ENCODE results near the gene LILRA1.
"Not testable (repeated sequence)": the region's sequence is repeated elsewhere in the genome, so short reads cannot be mapped to it uniquely, and the experiment has no call there.

LILRA1 gene

DNA sequence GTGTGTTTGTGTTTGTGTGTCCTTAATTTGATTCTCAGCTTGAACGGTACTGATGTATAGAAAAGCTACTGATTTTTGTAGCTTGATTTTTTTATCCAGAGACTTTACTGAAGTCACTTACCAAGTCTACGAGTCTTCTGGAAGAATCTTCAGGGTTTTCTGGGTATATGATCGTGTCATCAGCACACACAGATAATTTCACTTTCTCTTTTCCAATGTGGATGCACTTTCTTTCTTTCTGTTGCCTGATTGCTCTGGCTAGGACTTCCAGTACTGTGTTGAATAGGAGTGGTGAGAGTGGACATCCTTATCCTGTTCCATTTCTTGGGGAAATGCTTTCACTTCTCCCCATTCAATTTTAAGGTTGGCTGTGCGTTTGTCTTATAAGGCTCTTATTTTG, 29.0 kb downstream of the LILRA1 start:
- H3K36me3 ChIP-seq (ENCODE audit: control insufficient read depth, insufficient read depth, low read length): no peaks in the 10 kb centered on the region
- no peak overlapping the region for H3K4me2 ChIP-seq (ENCODE audit: low read length)
- H3K27me3 ChIP-seq (ENCODE audit: control insufficient read depth, insufficient read depth, low read length): no peaks in the 10 kb centered on the region
- no peak overlapping the region for H3K27ac ChIP-seq
- H3K4me3 ChIP-seq (ENCODE audit: low read depth, low read length): no peak overlapping the region
- H3K79me2 ChIP-seq: no peaks in the 10 kb centered on the region
- H3K4me1 ChIP-seq: no peaks in the 10 kb centered on the region
- H2AFZ ChIP-seq: no peak overlapping the region
- TF ChIP-seq, protein P1, sequence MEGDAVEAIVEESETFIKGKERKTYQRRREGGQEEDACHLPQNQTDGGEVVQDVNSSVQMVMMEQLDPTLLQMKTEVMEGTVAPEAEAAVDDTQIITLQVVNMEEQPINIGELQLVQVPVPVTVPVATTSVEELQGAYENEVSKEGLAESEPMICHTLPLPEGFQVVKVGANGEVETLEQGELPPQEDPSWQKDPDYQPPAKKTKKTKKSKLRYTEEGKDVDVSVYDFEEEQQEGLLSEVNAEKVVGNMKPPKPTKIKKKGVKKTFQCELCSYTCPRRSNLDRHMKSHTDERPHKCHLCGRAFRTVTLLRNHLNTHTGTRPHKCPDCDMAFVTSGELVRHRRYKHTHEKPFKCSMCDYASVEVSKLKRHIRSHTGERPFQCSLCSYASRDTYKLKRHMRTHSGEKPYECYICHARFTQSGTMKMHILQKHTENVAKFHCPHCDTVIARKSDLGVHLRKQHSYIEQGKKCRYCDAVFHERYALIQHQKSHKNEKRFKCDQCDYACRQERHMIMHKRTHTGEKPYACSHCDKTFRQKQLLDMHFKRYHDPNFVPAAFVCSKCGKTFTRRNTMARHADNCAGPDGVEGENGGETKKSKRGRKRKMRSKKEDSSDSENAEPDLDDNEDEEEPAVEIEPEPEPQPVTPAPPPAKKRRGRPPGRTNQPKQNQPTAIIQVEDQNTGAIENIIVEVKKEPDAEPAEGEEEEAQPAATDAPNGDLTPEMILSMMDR (IDR thresholded peaks at IDR 0.05): no peak
- H3K9me3 ChIP-seq (ENCODE audit: control insufficient read depth, low read length): no peaks in the 10 kb centered on the region
- no peak overlapping the region for H3K9ac ChIP-seq

DNA sequence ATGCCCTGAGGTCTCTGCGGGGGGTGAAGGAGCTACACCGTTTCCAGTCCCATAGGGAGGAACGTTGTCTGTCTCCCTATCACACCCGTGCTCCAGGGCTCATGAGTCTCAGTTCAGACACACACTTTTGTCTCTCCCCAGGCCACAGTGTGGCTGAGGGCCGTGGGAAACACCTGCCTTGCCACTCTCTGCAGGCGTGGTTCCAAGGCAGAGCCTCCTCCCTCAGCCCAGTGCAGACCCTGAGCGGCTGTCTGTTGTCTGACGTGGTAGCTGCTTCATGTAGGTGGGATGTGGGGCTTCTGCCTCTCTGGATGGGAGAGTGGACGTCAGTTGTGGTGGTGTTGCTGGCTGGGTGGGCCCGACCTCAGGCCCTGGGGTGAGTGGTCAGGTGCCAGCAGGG, 30.8 kb downstream of the LILRA1 start:
- H3K9me3 ChIP-seq (ENCODE audit: control insufficient read depth, low read length); H3K36me3 ChIP-seq (ENCODE audit: control insufficient read depth, insufficient read depth, low read length); H3K4me3 ChIP-seq (ENCODE audit: low read depth, low read length); H3K4me2 ChIP-seq (ENCODE audit: low read length); H3K27me3 ChIP-seq (ENCODE audit: control insufficient read depth, insufficient read depth, low read length); H3K27ac ChIP-seq; H3K4me1 ChIP-seq; H3K79me2 ChIP-seq; H3K9ac ChIP-seq; H2AFZ ChIP-seq: not testable (repeated sequence)

DNA sequence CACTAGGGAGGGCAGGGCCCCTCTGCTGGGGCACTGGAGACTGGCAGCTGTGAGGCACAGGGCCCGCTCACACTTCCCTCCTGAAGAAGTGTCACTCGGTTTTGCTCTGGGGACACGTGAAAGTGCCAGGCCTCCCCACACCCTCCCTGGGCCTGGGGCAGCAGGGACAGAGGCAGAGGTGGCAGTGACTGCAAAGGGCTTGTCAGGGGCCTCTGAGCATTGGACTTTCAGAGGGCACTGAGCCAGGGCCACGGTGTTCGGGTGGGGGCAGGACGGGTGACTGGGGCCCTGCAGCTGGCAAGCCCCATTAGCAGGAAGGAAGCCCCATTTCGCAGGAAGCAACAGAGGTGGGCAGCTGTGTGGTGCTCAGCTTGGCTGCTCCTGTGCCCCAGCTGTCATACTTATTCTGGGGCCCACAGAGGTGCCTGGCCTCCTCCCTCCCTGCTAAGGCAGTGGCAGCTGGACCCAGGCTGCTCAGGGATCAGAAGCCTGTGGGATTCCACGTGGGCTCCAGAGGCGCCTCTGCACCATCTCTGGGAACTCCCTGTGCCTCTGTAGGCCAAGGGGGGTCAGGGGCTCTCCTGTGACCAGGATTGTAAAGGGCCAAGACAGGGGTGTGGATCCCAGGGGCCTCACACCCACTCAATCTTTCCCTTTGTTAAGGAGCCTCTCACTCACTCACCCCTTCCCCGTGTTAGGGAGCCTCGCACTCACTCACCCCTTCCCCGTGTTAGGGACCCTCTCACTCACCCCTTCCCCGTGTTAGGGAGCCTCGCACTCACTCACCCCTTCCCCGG, 31.7 kb downstream of the LILRA1 start:
- not testable (repeated sequence) for H3K79me2 ChIP-seq; H2AFZ ChIP-seq; H3K9ac ChIP-seq; H3K4me1 ChIP-seq; H3K27me3 ChIP-seq (ENCODE audit: control insufficient read depth, insufficient read depth, low read length); H3K4me2 ChIP-seq (ENCODE audit: low read length); H3K27ac ChIP-seq; H3K4me3 ChIP-seq (ENCODE audit: low read depth, low read length); H3K9me3 ChIP-seq (ENCODE audit: control insufficient read depth, low read length); H3K36me3 ChIP-seq (ENCODE audit: control insufficient read depth, insufficient read depth, low read length)

DNA sequence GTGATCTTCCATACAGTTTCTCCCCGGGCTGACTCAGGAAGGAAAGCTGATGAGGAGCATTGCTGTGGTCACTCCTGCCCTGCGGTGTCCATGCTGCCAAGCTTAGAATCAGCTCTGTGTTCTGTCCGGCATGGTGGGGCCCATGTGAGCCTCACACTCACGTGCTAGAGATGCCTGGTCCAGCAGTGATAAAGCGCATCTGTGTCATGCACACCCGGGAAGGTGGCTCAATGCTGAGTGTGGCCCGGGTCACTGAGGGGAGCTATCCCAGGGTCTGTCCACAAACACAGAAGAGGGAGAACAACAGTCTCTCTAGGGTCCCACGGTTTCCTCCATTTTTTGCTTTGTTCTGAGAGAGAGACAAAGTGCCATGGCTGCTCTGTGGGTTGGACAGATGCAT, 33.3 kb downstream of the LILRA1 start:
- no peaks in the 10 kb centered on the region for H3K27me3 ChIP-seq (ENCODE audit: control insufficient read depth, insufficient read depth, low read length)
- no peak overlapping the region for H3K27ac ChIP-seq
- H3K4me1 ChIP-seq: no peaks in the 10 kb centered on the region
- H3K9me3 ChIP-seq (ENCODE audit: control insufficient read depth, low read length): no peaks in the 10 kb centered on the region
- H3K79me2 ChIP-seq: no peaks in the 10 kb centered on the region
- no peak overlapping the region for H3K4me2 ChIP-seq (ENCODE audit: low read length)
- H2AFZ ChIP-seq: no peak overlapping the region
- no peaks in the 10 kb centered on the region for H3K36me3 ChIP-seq (ENCODE audit: control insufficient read depth, insufficient read depth, low read length)
- TF ChIP-seq, protein P1 (IDR thresholded peaks at IDR 0.05): no peak
- no peak overlapping the region for H3K4me3 ChIP-seq (ENCODE audit: low read depth, low read length)
- H3K9ac ChIP-seq: no peak overlapping the region

DNA sequence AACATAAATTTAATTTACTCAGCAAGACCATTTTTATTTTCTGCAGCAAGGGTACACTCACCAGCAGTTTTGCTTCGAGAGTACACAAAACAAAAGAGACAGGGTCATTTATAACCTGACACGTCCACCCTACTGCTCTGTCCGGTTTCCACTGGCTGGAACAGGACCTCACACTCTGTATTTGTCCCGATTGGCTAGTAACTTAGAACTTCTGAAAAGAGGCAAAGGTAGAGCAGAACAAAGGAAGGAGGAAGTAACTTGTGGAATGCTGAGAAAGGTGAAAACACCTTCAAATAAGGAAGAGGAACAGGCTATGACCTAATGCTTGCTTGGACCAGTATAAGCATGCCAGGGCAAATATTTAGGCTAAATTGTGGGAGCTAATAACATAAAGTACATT, 34.5 kb downstream of the LILRA1 start:
- H3K36me3 ChIP-seq (ENCODE audit: control insufficient read depth, insufficient read depth, low read length); H3K9me3 ChIP-seq (ENCODE audit: control insufficient read depth, low read length); H3K4me1 ChIP-seq; H3K4me2 ChIP-seq (ENCODE audit: low read length); H3K9ac ChIP-seq; H3K79me2 ChIP-seq; H3K27ac ChIP-seq; H2AFZ ChIP-seq; H3K27me3 ChIP-seq (ENCODE audit: control insufficient read depth, insufficient read depth, low read length); H3K4me3 ChIP-seq (ENCODE audit: low read depth, low read length): not testable (repeated sequence)

DNA sequence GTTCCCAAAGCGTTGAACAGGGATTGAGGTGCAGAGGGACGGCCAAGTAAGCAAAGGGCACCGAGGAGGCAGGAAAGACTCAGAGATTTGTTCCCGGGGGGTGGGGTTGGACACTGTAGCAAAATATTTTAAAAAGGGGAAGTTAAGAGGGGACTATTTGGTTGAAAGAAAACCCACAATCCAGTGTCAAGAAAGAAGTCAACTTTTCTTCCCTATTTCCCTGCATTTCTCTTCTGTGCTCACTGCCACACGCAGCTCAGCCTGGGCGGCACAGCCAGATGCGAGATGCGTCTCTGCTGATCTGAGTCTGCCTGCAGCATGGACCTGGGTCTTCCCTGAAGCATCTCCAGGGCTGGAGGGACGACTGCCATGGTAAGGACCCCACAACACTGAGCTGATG, 36.8 kb downstream of the LILRA1 start, which contains the start of gene LILRB1:
Gene LILRB1 (plus strand): TSS at position 223 of the 400 bp plus-strand sequence. CDS start 590 bp downstream, outside the sequence.
- H3K4me3 ChIP-seq (ENCODE audit: low read depth, low read length); H3K9ac ChIP-seq; H2AFZ ChIP-seq; H3K4me2 ChIP-seq (ENCODE audit: low read length); H3K9me3 ChIP-seq (ENCODE audit: control insufficient read depth, low read length); H3K79me2 ChIP-seq; H3K27me3 ChIP-seq (ENCODE audit: control insufficient read depth, insufficient read depth, low read length); H3K27ac ChIP-seq; H3K4me1 ChIP-seq; H3K36me3 ChIP-seq (ENCODE audit: control insufficient read depth, insufficient read depth, low read length): not testable (repeated sequence)

All from parathyroid adenoma (tissue), 2 donors.